NAMALWA (cell line): ENCODE results near the gene ZBTB37.
A peak's percentile ranks its signal among the peaks of the same experiment; 100 is the strongest.
"Not testable (repeated sequence)": the region's sequence is repeated elsewhere in the genome, so short reads cannot be mapped to it uniquely, and the experiment has no call there.

ENCODE experiments used
- DNase-seq: peaks from one replicate; pipeline ENCODE4 v3.0.0-alpha.2; 2015; ENCODE audit warnings: low spot score

Gene ZBTB37, protein sequence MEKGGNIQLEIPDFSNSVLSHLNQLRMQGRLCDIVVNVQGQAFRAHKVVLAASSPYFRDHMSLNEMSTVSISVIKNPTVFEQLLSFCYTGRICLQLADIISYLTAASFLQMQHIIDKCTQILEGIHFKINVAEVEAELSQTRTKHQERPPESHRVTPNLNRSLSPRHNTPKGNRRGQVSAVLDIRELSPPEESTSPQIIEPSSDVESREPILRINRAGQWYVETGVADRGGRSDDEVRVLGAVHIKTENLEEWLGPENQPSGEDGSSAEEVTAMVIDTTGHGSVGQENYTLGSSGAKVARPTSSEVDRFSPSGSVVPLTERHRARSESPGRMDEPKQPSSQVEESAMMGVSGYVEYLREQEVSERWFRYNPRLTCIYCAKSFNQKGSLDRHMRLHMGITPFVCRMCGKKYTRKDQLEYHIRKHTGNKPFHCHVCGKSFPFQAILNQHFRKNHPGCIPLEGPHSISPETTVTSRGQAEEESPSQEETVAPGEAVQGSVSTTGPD

DNA sequence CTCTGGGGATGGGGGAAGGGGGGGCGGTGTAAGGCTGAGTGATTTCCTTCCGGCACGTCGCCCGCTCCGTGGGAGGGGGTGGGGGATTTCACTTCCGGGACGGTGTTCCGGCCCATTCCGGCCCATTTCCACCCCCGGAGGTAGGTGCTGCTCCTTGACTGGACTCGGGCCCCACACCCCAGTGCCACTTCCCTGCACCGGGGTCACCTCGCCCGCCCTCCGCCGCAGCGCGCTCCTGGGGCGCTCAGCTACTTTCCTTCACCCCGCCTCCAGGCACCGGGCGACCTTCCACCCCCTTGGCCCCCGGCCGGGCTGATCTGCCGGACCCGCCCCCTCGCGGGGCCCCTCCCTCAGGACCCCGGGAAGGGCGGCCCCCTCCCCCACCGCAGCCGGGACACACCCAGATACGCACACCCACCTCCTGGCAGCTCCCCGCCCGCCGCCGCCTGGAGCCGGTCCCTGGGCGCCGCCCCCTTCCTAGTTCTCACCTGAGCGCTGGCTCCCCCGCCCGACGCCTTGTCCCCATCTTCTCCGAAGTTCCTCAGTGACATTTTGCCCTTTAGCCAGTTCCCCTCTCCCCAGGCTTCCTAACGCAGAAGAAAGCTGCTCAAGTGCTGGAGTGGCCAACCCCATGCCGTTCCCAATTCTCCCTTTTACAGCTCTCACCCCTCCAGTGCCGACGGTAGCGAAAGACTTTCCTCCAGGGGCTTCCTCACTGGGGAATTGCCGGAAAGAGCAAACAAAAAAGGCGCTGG, at the start of gene ZBTB37:
Gene ZBTB37 (plus strand): TSS at position 115 of the 755 bp plus-strand sequence. CDS start 1,846 bp downstream, outside the sequence.
- DNase-seq: peak; percentile 92

DNA sequence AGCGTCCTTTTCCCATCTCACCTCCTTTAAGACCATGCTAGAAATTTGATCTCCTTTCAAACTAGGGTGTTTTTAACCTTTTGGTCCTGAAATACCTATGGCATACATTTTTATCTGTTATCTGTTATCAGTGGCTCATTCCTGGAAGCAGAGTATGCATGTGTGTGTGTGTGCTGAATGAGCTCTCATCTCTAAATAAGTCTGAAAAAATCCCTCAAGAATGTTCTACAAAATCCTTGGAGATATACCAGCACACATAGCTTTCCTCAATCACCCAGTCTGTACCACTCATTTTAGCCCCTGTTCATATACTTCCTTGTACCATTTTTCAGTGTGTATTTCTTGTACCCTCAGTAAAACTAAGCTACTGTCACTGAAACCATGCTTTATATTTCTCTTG, 49.7 kb upstream of the ZBTB37 start:
- DNase-seq: no peak

DNA sequence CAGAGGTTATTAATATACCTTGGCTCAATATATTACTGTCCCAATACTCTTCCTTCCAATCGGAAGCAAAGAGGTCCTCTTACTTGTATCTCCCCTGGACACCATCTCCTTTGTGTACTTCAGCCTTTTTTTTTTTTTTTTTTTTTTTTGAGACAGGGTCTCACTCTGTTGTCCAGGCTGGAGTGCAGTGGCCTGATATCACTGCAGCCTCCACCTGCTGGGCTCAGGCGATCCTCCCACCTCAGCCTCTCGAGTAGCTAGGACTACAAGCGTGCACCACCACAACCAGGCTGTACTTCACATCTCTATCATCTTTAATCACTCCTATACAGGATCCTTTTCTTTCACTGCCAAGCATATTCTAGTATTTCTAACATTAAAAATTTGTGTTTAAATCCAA, 46.5 kb upstream of the ZBTB37 start:
- DNase-seq: no peak

DNA sequence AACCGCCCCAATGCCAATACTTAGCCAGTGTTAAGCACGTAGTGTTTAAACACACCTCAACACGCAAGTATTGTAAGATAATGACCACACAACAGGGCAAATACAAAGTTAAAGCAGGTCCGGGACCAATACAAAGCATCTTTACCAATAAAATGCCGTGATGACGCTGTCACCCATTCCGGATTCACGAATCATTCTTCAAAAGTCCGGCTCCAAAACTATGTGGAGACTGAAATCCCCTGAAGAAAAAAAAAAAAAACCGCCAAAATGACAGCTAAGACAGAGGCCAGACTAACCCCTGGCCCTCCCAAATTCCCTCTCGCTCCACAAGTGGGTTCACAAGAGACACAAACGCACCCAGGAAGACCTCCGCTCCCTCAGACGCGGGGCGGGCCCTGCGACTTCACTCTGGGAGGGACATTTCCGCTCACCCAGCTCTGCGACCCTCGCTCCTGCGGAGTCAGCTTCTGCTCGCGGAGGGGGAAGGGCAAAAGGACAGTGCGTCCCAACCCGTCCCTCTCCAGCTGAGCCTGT, 44.3 kb upstream of the ZBTB37 start:
- no peak for DNase-seq

DNA sequence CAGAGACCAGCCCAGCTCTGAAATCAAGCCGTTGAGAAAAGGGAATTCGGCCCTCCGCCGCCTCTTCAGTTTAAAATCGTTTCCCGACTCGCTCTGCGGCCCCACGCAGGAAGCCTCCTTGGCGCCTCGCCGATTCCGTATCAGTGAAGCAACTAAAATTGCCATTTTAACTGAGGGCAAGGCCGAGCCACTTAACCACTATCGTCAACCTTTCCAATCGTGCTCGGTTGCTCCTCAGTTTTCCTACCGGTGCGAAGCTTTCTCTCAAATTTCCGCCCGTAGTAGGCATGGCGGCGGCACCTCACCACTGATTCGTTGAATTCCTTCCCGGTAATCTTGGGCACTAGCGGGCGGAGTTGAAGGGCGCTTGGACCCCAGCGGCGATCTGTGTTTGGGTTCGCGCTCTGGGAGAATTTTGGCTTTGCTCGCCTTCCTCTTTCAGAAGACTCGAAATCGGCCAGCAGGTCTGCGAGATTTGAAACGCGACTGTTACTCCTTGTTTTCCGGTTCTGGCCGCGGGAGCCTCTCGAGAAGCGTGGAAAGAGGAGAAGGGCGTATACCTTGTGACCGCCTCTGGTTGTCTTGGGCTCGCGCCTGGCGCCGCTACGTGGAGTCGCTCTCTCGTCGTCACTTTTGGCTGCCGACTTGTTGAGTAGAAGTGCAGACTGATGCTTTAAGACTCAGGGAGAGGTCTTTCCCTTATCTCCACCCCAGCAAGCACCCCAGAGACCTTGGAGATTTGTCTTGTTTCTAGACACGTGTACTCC, 43.7 kb upstream of the ZBTB37 start, which contains the start of the genes CENPL and DARS2:
Gene CENPL (minus strand): TSS at position 569 of the 767 bp plus-strand sequence. CDS start 13,584 bp downstream, outside the sequence.
Gene DARS2 (plus strand): TSS at position 359 of the 767 bp plus-strand sequence. CDS start 557 bp downstream, outside the sequence.
- DNase-seq: peak; percentile 99

DNA sequence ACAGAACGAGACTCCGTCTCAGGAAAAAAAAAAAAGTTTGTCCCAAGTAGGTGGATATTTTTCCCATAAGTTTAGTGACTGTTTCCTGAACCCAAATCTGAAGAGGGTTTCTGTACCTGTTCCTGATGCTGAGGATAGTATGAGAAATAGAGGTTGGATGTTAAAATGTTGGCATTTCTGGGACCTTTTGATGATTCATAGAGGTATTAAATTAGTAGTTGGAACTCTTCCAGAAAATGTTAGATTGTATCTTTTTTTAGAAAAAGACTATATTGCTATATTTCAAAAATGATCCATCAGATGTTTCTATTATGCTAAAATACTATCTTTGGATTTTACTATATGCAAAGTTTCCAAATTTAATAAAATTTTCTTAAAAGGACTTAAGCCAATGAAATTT, 40.6 kb upstream of the ZBTB37 start:
- DNase-seq: no peak

DNA sequence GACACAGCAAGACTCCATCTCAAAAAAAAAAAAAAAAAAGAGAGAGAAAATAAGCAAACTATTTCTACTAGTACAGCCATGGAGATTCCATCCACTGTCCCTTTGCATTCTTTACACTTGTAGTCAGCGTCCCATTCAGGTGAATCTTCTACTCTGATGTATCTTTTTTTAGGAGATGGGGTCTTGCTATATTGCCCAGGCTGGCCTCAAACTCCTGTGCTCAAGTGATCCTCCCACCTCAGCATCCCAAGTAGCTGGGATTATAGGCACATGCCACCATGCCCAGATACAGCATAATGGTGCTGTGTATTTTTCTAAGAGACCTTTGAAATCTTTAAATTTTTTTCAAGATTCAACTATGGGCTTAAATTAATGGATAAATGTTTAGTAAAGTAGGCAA, 35.4 kb upstream of the ZBTB37 start:
- no peak for DNase-seq

DNA sequence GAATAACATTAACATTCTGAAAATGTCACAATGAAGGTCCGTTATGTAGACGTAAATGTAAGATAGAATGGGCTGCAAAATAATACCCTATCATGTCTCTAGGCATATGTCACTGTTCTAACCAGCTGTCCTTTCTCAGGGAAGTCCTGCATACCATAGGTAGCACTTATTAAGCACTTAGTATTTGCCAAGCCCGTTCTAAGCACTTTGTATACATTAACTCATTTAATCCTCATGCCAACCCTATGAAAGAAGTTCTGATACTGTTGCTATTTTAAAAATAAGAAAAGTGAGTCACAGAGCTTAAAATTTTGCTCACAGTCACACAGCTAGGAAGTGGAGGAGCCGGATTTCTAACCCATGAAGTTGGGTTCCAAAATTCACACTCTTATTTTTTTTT, 16.1 kb upstream of the ZBTB37 start:
- no peak for DNase-seq

DNA sequence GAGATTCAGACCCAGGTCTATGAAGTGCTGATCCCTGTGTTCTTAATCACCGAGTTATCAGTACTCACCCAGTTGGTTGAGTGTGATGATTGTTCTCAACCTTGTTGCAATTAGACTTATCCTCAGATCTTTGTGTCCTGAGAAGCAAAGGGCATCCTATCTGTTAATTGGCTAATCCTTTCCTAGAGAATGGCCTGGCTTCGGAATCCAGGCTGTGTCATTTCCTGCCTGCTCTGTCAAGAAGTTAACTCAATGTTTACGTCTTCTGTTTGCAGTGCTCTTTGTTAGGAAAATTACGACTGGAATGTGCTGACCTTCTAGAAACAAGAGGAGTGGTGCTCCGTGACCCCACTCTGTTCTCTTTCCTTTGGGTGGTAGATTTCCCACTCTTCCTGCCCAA, 15.1 kb upstream of the ZBTB37 start:
- no peak for DNase-seq

DNA sequence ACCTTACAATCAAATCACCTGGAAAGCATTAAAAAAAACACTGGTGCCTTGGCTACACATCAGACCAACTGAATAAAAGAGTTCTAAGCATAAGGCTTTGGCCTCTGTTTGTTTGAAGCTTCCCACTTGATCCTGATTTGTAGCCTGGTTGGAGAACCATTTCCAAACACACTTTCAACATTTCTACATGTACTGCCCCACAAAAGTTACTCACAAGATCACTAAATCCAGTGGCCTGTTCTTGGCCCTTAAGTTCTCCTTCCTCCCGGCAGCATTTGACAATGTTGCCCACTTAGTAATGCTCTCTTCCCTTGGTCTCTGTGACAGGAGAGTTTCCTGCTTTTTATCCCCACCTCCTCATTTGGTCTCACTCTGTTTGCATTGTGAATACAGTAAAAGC, 12.2 kb upstream of the ZBTB37 start:
- no peak for DNase-seq

DNA sequence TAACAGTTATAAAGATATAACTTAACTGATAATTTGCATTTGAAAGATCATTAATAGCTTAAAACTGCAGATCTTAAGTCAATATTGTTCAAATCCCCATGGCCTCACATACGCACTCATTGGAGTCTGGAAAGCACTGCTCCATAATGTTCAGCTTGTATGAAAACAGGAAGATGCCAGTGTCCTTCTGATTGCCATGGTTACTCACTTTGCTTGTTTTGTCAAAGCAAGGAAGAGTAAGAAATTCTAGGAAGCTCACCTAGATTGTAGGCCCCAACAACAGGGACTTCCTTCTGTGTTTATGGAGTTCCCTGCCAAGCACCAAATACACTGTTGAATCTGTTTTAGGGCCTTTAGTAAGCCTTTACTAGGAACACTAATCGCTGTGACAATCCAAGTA, 11.3 kb upstream of the ZBTB37 start:
- DNase-seq: no peak

DNA sequence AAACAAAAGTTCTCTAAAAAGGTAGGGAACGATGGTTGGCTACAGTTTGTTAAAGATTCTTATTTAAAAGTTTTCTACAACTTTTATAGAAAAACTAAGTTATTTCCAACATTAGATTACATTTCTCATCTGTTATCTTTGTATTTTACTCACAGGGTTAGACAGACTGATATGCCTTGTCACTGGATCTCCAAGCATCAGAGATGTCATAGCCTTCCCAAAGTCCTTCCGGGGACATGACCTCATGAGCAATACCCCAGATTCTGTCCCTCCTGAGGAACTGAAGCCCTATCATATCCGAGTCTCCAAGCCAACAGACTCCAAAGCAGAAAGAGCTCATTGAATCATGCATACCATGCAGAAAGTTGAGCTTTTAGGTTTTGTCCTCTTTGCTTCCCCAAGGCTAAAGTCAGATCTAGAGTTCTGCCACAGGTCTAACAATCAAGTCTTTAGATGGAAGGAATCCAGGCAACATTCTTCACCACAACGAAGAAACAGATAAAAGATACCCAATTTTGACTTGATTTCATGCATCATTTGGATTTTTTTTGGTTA, 10.7 kb upstream of the ZBTB37 start:
- DNase-seq: no peak

DNA sequence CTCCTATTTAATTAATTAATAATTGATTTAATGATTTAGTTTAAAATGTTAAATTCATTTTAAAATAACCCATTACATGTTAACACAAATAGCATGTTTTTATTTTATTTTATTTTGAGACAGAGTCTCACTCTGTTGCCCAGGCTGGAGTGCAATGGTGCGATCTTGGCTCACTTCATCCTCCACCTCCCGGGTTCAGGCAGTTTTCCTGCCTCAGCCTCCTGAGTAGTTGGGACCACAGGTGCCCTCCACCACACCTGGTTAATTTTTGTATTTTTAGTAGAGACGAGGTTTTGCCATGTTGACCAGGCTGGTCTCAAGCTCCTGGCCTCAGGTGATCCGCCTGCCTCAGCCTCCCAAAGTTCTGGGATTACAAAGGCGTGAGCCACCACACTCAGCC, 8.6 kb upstream of the ZBTB37 start:
- not testable (repeated sequence) for DNase-seq

DNA sequence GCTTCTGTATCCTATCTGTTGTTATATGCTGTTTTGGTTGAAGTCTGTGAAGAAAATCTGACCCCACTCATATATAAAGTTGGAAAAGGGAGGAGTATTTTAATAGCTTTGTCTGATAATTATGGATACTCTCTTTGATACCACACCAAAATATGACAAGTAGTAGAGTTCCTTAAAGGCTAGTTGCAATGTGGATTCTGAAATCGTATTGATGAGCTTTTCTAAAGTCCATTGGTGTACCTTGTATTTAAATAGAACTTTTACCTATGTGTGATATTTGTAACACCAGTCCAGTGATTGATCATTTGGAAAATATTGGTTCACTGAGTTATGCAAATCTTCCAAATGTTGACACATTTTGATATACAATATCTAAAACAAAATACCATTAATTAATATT, 8.1 kb upstream of the ZBTB37 start:
- no peak for DNase-seq

DNA sequence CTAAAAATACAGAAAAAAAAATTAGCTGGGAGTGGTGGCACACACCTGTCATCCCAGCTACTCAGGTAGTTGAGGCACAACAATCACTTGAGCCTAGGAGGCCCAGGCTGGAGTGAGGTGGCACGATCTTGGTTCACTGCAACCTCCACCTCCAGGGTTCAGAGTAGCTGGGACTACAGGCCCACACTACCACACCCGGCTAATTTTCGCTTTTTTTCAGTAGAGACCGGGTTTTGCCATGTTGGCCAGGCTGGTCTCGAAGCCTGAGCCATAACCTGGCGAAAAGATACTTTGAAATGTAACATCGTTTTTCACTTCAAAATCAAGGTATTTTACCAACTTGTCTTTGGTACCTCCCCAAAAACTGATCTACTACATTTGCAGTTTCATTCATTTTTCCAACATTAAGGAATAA, 6.4 kb upstream of the ZBTB37 start:
- DNase-seq: peak; percentile 74

DNA sequence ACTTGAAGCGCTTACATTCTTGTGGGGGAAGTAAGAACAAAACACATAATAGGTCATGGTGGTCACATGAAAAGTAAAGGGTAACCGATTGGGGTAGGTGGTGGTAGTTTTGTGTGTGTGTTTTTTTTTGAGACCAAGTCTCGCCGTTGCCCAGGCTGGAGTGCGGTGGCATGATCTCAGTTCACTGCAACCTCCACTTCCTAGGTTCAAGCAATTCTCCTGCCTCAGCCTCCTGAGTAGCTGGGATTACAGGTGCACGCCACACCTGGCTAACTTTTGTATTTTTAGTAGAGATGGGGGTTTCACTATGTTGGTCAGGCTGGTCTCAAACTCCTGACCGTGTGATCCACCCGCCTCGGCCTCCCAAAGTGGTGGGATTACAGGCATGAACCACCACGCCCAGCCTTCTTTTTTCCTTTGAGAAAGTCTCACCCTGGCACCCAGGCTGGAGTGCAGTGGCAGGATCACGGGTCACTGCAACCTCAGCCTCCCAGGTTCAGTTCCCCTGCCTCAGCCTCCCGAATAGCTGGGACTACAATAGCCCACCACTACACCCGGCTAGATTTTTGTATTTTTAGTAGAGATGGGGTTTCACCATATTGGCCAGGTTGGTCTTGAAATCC, 5.9 kb upstream of the ZBTB37 start:
- DNase-seq: peak; percentile 77

DNA sequence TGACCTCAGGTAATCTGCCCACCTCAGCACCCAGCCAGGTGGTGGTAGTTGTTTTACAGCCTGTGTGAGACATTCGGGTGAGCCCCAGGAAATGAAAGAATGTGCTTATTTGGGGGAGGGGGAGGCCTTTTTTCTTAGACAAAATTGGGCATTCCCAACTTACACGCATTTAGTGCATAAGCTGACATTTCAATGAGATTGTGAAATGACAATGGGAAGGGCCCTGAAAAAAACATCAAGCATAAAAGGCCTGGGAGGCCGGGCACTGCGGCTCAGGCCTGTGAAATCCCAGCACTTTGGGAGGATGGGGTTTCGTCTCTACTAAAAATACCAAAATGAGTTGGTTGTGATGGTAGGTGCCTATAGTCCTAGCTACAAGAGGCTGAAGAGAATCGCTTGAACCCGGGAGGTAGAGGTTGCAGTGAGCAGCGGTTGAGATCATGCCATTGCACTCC, 5.4 kb upstream of the ZBTB37 start:
- DNase-seq: peak; percentile 70

DNA sequence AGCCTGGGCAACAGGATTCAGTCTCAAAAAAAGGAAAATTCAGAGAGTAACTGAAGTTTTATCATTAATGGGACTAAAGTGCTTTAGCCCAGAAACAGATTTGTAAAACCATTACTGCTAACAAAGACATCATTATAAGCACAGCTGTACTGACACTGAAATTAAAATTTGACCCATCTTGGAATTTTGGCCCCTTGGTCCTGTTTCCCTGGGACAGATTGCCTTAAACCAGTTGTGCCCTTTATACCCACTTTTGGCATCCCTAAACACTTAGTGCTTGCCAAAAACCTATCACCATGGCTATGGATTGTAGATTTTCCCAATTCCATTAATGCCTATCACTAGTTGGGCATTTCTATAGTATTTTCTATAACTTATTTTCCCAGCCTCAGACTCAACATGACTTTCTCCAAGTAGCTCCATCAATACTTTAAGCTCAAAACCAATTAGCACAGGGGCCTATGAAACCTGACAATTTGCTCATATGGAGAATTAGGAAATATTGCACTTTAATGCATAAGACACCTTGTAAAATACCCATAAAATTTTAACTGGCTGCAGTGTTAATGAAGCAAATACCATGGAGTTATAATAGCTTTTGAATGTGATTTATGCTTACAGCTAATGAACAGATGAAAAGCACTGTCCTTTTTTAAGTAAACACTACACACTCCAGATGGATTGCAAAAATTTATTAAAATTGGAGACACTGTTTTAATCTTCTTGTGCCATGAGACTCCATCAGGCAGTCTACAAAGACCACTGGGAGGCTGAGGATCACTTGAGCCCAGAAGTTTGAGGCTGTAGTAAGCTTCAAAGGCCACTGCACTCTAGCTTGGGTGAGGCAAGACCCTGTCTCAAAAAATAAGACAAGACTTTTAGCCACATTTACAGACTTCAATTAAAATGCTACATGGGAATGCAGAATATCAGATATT, 4.7 kb upstream of the ZBTB37 start:
- DNase-seq: peak; percentile 60

DNA sequence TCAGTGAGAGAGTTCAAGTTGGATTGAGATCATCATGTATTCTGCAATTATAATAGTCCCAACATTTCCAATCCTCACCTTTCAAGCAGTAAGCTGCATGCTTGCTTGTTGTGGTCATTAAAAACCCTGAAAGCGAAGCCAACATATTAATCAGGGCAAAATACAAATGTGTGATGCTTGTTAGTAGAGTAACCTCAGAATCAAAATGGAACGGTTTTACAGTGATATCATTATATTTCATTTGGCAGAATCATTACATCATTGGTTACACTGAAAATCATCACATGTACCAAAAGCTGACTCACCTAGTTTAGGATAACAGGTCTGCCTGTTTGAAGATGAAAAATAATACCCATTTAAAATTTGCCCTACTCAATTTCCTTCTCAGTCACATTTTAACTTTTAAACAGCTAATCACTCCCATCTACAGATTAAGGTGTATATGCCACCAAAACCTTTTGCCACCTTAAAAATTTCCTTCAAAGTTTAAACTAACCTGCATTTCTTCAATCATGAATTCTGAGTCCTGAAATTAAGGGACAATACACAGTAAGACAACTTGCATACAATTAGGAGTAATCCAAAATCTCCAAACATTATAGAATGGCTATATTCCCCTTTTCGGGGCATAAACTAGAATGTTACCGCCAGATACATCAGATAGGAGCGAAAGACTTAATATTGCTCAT, 3.9 kb upstream of the ZBTB37 start:
- DNase-seq: peak; percentile 51
